ENCODE results near the gene RANBP1.

DNA sequence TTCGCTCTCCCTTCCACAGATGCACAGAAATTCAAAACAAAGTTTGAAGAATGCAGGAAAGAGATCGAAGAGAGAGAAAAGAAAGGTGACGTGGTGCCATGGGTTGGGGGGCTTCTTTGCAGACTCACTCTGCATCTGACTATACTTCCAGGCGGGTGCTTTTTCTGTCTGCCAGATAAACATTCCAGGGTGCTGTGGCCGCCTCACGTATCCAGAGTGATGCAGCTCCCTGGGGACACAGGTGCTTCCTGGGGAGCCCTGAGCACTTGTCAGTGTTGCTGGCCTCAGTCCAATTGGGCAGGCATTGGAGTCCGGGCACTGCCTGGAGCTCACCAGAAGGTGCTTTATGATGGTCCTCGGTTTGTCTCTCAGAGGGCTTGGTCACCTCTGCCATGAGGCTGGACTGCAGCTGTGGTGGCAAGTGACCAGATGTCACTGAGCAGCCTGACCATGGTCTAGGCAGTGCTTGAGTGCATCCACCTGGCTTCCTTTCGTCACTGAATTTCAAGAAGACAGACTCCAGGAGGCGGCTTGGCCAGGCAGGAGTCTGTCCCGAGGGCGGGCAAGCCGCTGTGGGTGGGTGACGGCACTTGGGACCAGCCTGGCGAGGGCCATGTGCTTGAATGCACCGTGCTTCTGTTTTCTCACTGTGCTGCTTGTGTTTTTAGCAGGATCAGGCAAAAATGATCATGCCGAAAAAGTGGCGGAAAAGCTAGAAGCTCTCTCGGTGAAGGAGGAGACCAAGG lies 10.6 kb downstream of the RANBP1 start:
- no peak for TF ChIP-seq MED1 (CRISPR knock-in tag; IDR thresholded peaks at IDR 0.05)
- TF ChIP-seq RELA (CRISPR knock-in tag; IDR thresholded peaks at IDR 0.05) = no peak
- TF ChIP-seq, protein P1, sequence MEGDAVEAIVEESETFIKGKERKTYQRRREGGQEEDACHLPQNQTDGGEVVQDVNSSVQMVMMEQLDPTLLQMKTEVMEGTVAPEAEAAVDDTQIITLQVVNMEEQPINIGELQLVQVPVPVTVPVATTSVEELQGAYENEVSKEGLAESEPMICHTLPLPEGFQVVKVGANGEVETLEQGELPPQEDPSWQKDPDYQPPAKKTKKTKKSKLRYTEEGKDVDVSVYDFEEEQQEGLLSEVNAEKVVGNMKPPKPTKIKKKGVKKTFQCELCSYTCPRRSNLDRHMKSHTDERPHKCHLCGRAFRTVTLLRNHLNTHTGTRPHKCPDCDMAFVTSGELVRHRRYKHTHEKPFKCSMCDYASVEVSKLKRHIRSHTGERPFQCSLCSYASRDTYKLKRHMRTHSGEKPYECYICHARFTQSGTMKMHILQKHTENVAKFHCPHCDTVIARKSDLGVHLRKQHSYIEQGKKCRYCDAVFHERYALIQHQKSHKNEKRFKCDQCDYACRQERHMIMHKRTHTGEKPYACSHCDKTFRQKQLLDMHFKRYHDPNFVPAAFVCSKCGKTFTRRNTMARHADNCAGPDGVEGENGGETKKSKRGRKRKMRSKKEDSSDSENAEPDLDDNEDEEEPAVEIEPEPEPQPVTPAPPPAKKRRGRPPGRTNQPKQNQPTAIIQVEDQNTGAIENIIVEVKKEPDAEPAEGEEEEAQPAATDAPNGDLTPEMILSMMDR (CRISPR knock-in tag; IDR thresholded peaks at IDR 0.05) = no peak
- TF ChIP-seq, protein P2, sequence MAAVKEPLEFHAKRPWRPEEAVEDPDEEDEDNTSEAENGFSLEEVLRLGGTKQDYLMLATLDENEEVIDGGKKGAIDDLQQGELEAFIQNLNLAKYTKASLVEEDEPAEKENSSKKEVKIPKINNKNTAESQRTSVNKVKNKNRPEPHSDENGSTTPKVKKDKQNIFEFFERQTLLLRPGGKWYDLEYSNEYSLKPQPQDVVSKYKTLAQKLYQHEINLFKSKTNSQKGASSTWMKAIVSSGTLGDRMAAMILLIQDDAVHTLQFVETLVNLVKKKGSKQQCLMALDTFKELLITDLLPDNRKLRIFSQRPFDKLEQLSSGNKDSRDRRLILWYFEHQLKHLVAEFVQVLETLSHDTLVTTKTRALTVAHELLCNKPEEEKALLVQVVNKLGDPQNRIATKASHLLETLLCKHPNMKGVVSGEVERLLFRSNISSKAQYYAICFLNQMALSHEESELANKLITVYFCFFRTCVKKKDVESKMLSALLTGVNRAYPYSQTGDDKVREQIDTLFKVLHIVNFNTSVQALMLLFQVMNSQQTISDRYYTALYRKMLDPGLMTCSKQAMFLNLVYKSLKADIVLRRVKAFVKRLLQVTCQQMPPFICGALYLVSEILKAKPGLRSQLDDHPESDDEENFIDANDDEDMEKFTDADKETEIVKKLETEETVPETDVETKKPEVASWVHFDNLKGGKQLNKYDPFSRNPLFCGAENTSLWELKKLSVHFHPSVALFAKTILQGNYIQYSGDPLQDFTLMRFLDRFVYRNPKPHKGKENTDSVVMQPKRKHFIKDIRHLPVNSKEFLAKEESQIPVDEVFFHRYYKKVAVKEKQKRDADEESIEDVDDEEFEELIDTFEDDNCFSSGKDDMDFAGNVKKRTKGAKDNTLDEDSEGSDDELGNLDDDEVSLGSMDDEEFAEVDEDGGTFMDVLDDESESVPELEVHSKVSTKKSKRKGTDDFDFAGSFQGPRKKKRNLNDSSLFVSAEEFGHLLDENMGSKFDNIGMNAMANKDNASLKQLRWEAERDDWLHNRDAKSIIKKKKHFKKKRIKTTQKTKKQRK (IDR thresholded peaks at IDR 0.05; ENCODE audit: low read length) = no peak
- TF ChIP-seq ZNF337 (CRISPR knock-in tag; IDR thresholded peaks at IDR 0.05; ENCODE audit: borderline replicate concordance, low read depth) = no peak
- TF ChIP-seq RFX5 (IDR thresholded peaks at IDR 0.05; ENCODE audit: low read depth, low read length) = no peak
- no peak for TF ChIP-seq ZNF629 (CRISPR knock-in tag; conservative IDR thresholded peaks at IDR 0.05)
- TF ChIP-seq ZNF282 (IDR thresholded peaks at IDR 0.05; ENCODE audit: partially characterized antibody) = no peak
